Suppressor macrophage treated with lipopolysaccharide for 4 hours (primary cell): ENCODE data around the gene HOXB5.

ENCODE experiments used
- DNase-seq: peaks from one replicate; pipeline ENCODE4 v3.0.0-alpha.2; 2020

The HOXB5 gene

GRCh38 chr17:48570325-48571023 lies 23.1 kb downstream of the HOXB5 start:
- DNase-seq, result no peak

GRCh38 chr17:48569674-48570324 lies 23.8 kb downstream of the HOXB5 start:
- DNase-seq, result no peak

- no peak for DNase-seq
These were observed 24.4 kb downstream of the HOXB5 start for GRCh38 chr17:48569240-48569582.

GRCh38 chr17:48568499-48569239 lies 24.9 kb downstream of the HOXB5 start:
- DNase-seq, result no peak

GRCh38 chr17:48567646-48568354 lies 25.8 kb downstream of the HOXB5 start:
- no peak for DNase-seq

GRCh38 chr17:48567209-48567608 lies 26.4 kb downstream of the HOXB5 start:
- no peak for DNase-seq

GRCh38 chr17:48566717-48567116 lies 26.9 kb downstream of the HOXB5 start:
- no peak for DNase-seq

- DNase-seq, result no peak
These were observed 27.5 kb downstream of the HOXB5 start for GRCh38 chr17:48565925-48566710.

GRCh38 chr17:48565022-48565554 lies 28.5 kb downstream of the HOXB5 start:
- DNase-seq, result no peak

GRCh38 chr17:48564188-48565021 lies 29.2 kb downstream of the HOXB5 start:
- DNase-seq, result no peak

GRCh38 chr17:48563867-48564187 lies 29.8 kb downstream of the HOXB5 start:
- DNase-seq, result no peak

- DNase-seq, result no peak
These were observed 30.2 kb downstream of the HOXB5 start for GRCh38 chr17:48563385-48563838.

- DNase-seq, result no peak
These were observed 30.6 kb downstream of the HOXB5 start for GRCh38 chr17:48562934-48563333.

GRCh38 chr17:48561884-48562810 lies 31.4 kb downstream of the HOXB5 start:
- DNase-seq, result no peak

- DNase-seq, result no peak
These were observed 33.5 kb downstream of the HOXB5 start for GRCh38 chr17:48559840-48560817.

- DNase-seq, result no peak
These were observed 34.3 kb downstream of the HOXB5 start for GRCh38 chr17:48559122-48559839.

- DNase-seq, result no peak
These were observed 34.8 kb downstream of the HOXB5 start for GRCh38 chr17:48558831-48559121.

GRCh38 chr17:48558057-48558830 lies 35.3 kb downstream of the HOXB5 start:
- no peak for DNase-seq
